ENCODE data around the gene GAL.

The GAL gene

DNA sequence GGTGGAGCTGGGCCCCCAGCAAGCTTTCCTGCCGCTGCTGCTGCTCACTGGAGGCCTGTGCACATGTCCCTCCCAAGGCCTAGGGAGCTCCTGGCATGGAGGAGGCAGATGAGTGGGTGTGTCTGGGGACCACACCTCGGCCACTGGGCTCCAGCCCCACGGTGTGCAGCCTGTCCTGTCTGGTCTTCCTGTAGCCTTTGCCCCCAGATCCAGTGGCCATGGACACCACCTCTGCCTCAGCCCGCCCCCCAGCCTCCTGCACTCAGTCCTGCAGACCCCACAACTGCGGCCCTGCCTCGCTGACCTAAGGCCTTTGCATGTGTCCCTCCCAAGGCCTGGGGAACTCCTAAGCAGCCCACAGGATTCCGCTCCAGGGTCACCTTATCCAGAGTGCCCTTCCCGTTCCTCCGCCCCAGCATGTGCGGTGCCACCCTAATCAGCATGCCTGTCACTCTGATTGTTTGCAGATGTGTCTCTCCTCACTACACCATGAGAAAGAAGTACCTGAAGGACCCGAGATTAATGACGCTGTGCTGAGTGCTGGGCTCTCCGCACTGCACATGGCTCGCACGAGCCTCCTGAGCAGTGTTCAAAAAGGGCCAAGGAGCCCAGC lies 8.6 kb downstream of the GAL start:
- no peaks in the 10 kb centered on the region for H3K27me3 ChIP-seq (ENCODE audit: insufficient read depth, low read length, poor library complexity, severe bottlenecking)
- TF ChIP-seq, protein P1, sequence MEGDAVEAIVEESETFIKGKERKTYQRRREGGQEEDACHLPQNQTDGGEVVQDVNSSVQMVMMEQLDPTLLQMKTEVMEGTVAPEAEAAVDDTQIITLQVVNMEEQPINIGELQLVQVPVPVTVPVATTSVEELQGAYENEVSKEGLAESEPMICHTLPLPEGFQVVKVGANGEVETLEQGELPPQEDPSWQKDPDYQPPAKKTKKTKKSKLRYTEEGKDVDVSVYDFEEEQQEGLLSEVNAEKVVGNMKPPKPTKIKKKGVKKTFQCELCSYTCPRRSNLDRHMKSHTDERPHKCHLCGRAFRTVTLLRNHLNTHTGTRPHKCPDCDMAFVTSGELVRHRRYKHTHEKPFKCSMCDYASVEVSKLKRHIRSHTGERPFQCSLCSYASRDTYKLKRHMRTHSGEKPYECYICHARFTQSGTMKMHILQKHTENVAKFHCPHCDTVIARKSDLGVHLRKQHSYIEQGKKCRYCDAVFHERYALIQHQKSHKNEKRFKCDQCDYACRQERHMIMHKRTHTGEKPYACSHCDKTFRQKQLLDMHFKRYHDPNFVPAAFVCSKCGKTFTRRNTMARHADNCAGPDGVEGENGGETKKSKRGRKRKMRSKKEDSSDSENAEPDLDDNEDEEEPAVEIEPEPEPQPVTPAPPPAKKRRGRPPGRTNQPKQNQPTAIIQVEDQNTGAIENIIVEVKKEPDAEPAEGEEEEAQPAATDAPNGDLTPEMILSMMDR (conservative IDR thresholded peaks at IDR 0.05; ENCODE audit: low read length) = no peak
- no peak for TF ChIP-seq EZH2phosphoT487 (IDR thresholded peaks at IDR 0.05; ENCODE audit: borderline replicate concordance)
- no peak overlapping the region for H2AFZ ChIP-seq (ENCODE audit: low read length)
- H3K36me3 ChIP-seq (ENCODE audit: insufficient read depth, low read length) = no peaks in the 10 kb centered on the region
- no peaks in the 10 kb centered on the region for H3K9me3 ChIP-seq (ENCODE audit: insufficient read depth, low read depth, low read length)
- no peaks in the 10 kb centered on the region for H3K79me2 ChIP-seq (ENCODE audit: insufficient read depth, low read length)
- no peaks in the 10 kb centered on the region for H3K9me2 ChIP-seq (replicated peaks; ENCODE audit: low read depth, low read length)
- peaks cover 10% of the 10 kb centered on the region for H3K4me1 ChIP-seq (ENCODE audit: insufficient read depth, low read length, poor library complexity, severe bottlenecking)
- H3K9ac ChIP-seq (ENCODE audit: low read depth, low read length, poor library complexity, severe bottlenecking) = no peak overlapping the region
- H3F3A ChIP-seq (ENCODE audit: low read depth) = no peaks in the 10 kb centered on the region
- no peak overlapping the region for H3K4me2 ChIP-seq (ENCODE audit: low read depth, low read length, poor library complexity, severe bottlenecking)
- H3K4me3 ChIP-seq (ENCODE audit: low read length, poor library complexity, severe bottlenecking) = no peak overlapping the region
- no peaks in the 10 kb centered on the region for H4K20me1 ChIP-seq (ENCODE audit: insufficient read depth, low read length, poor library complexity, severe bottlenecking)

DNA sequence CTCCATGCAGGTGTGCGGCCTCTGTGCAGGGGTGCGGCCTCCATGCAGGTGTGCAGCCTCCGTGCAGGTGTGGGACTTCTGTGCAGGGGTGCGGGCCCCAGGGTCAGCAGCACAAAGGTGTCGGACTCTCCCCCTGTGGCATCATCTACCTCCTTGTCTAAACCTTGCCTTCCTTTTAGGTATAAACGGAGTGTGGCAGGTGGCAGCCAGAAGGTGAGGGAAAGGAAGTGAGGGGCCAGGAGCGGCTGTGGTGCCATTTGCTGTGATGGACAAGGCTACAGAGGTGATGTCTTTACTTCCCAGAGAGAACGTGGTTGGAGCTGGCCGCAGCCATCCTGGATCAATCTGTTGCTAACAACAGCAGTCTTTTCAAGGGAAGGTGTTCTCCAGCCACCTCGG lies 9.1 kb downstream of the GAL start:
- Histone ChIP-seq H3K79me2 (ENCODE audit: insufficient read depth, low read length) (no peaks in the 10 kb centered on the region), H3K9ac (ENCODE audit: low read depth, low read length, poor library complexity, severe bottlenecking) (no peak overlapping the region), H3K36me3 (ENCODE audit: insufficient read depth, low read length) (no peaks in the 10 kb centered on the region), H3F3A (ENCODE audit: low read depth) (no peaks in the 10 kb centered on the region), H4K20me1 (ENCODE audit: insufficient read depth, low read length, poor library complexity, severe bottlenecking) (no peaks in the 10 kb centered on the region), H3K4me1 (ENCODE audit: insufficient read depth, low read length, poor library complexity, severe bottlenecking) (peaks cover 10% of the 10 kb centered on the region), H3K9me3 (ENCODE audit: insufficient read depth, low read depth, low read length) (no peaks in the 10 kb centered on the region), H3K27me3 (ENCODE audit: insufficient read depth, low read length, poor library complexity, severe bottlenecking) (no peaks in the 10 kb centered on the region), H3K4me3 (ENCODE audit: low read length, poor library complexity, severe bottlenecking) (no peak overlapping the region), H3K4me2 (ENCODE audit: low read depth, low read length, poor library complexity, severe bottlenecking) (no peak overlapping the region), H2AFZ (ENCODE audit: low read length) (no peak overlapping the region), H3K9me2 (replicated peaks; ENCODE audit: low read depth, low read length) (no peaks in the 10 kb centered on the region)
- TF ChIP-seq EZH2phosphoT487 (IDR thresholded peaks at IDR 0.05; ENCODE audit: borderline replicate concordance) = no peak
- TF ChIP-seq, protein P1 (conservative IDR thresholded peaks at IDR 0.05; ENCODE audit: low read length) = no peak

DNA sequence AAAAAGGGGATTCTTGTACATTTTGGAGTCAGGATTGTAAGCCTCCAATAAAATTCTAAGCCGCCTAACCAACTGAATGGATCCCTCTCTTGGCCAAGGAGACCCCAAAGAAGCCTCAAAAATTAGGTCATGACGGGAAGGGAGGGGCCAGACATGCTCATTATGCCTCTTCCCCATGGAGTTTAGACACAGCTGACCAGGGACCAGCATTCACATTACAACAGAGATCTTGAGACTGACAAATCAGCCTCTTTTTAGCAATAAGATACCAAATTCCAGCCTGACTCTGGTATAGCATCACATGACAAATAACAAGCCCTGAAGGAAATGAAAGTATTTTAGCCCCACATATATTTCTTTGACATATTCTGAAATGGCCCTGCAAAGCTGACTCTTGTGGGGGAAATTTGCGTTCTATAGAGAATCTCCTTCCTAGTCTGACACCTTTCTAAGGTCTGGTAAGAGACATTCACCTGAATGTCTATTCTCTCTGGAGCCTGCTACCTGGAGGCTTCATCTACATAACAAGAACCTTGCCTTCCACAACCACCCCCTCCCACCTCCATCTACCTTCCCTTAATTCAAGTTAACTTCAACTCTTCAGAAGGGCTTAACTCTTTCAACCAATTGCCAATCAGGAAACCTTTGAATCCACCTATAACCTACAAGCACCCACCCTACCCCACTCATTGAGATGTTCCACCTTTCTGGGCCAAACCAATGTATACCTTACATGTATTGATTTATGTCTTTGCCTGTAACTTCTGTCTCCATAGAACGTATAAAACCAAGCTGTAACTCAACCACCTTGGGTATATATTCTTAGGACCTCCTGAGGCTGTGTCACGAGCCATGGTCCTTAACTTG lies 10.3 kb downstream of the GAL start:
- Histone ChIP-seq H3K27me3 (ENCODE audit: insufficient read depth, low read length, poor library complexity, severe bottlenecking) (no peaks in the 10 kb centered on the region), H3K9me2 (replicated peaks; ENCODE audit: low read depth, low read length) (no peaks in the 10 kb centered on the region), H3K4me1 (ENCODE audit: insufficient read depth, low read length, poor library complexity, severe bottlenecking) (peaks cover 10% of the 10 kb centered on the region)

More for the DNA sequence above, 10.3 kb downstream of the GAL start:
- no peak overlapping the region for H3K4me2 ChIP-seq (ENCODE audit: low read depth, low read length, poor library complexity, severe bottlenecking)
- TF ChIP-seq EZH2phosphoT487 (IDR thresholded peaks at IDR 0.05; ENCODE audit: borderline replicate concordance) = no peak
- TF ChIP-seq, protein P1 (conservative IDR thresholded peaks at IDR 0.05; ENCODE audit: low read length) = no peak
- no peak overlapping the region for H2AFZ ChIP-seq (ENCODE audit: low read length)
- no peaks in the 10 kb centered on the region for H3K79me2 ChIP-seq (ENCODE audit: insufficient read depth, low read length)
- H3K9me3 ChIP-seq (ENCODE audit: insufficient read depth, low read depth, low read length) = no peaks in the 10 kb centered on the region
- no peaks in the 10 kb centered on the region for H3F3A ChIP-seq (ENCODE audit: low read depth)
- no peak overlapping the region for H3K4me3 ChIP-seq (ENCODE audit: low read length, poor library complexity, severe bottlenecking)
- H3K36me3 ChIP-seq (ENCODE audit: insufficient read depth, low read length) = no peaks in the 10 kb centered on the region
- no peak overlapping the region for H3K9ac ChIP-seq (ENCODE audit: low read depth, low read length, poor library complexity, severe bottlenecking)
- H4K20me1 ChIP-seq (ENCODE audit: insufficient read depth, low read length, poor library complexity, severe bottlenecking) = no peaks in the 10 kb centered on the region
